Prostate gland (tissue), 2 donors: ENCODE data around the gene CAB39. TPM values are rescaled to one million over a fixed set of nuclear protein-coding genes. Genes with fewer than 3 reads are reported as not detected.

Experiments
- DNase-seq: peaks from one replicate; pipeline ENCODE4 v3.0.0-alpha.2; 2019; ENCODE audit warnings: low spot score
- H3K27ac ChIP-seq, 2 donors: fragments of 200-600 bp; sonication (generic); 2 replicates each; pipeline ENCODE4 v1.5.1; 2017 to 2019
- H3K27me3 ChIP-seq: fragments of 200-600 bp; sonication (generic); replicated peaks from 2 replicates; pipeline ENCODE4 v1.5.1; 2019; ENCODE audit not compliant: insufficient read depth
- H3K36me3 ChIP-seq, 2 donors: fragments of 200-600 bp; sonication (generic); 1 replicate in 1 of 2; 2 replicates in 1 of 2; pipeline versions ENCODE4 v1.5.1 to v1.8.1; 2017 to 2019
- H3K4me1 ChIP-seq: fragments of 200-600 bp; sonication (generic); replicated peaks from 2 replicates; pipeline ENCODE4 v1.5.1; 2019
- H3K4me3 ChIP-seq, 2 donors: fragments of 200-600 bp; sonication (generic); 2 replicates each; pipeline ENCODE4 v1.5.1; 2017 to 2019
- H3K9me3 ChIP-seq: fragments of 200-600 bp; sonication (generic); 2 replicates; pipeline ENCODE4 v1.5.1; 2017
- POLR2A ChIP-seq: fragments of 450-650 bp; IDR thresholded peaks from one replicate; pipeline ENCODE4 v1.6.1; 2016; ENCODE audit warnings: antibody characterized with exemption, mild to moderate bottlenecking
- POLR2AphosphoS5 ChIP-seq: sonication (generic); formaldehyde crosslinking; IDR thresholded peaks from one replicate; pipeline ENCODE4 v1.6.1; 2017; ENCODE audit warnings: antibody characterized with exemption
- WGBS: methylation state at CpG from one replicate; pipeline ENCODE4 v1.1.5; 2018; 5-methylcytosine and 5-hydroxymethylcytosine counted together
- intact Hi-C: fragments of 100-400 bp; cut with DNase I; formaldehyde crosslinking; loops from one replicate; pipeline ENCODE4 v1.14.2; 2022
- total RNA-seq, 2 donors: library from RNA; depleted of rRNA; stranded (reverse); fragments of >200 nt; gene quantifications; one replicate each; pipeline ENCODE4 v1.1.0, GENCODE V29; 2016
- TF ChIP-seq, protein P1 (sequence below), 4 experiments: fragments of 200-600 bp in 2 of 4; fragments of 450-650 bp in 2 of 4; sonication (generic) in 2 of 4; IDR thresholded peaks; 1 replicate in 3 of 4; 2 replicates in 1 of 4; pipeline ENCODE4 v1.5.1; 2016 to 2019; ENCODE audit warnings: antibody characterized with exemption in 4 of 4, mild to moderate bottlenecking in 2 of 4, moderate library complexity in 2 of 4

The CAB39 gene
- total RNA-seq, 2 donors from 2014 or later: 75.4 to 105 TPM

DNA sequence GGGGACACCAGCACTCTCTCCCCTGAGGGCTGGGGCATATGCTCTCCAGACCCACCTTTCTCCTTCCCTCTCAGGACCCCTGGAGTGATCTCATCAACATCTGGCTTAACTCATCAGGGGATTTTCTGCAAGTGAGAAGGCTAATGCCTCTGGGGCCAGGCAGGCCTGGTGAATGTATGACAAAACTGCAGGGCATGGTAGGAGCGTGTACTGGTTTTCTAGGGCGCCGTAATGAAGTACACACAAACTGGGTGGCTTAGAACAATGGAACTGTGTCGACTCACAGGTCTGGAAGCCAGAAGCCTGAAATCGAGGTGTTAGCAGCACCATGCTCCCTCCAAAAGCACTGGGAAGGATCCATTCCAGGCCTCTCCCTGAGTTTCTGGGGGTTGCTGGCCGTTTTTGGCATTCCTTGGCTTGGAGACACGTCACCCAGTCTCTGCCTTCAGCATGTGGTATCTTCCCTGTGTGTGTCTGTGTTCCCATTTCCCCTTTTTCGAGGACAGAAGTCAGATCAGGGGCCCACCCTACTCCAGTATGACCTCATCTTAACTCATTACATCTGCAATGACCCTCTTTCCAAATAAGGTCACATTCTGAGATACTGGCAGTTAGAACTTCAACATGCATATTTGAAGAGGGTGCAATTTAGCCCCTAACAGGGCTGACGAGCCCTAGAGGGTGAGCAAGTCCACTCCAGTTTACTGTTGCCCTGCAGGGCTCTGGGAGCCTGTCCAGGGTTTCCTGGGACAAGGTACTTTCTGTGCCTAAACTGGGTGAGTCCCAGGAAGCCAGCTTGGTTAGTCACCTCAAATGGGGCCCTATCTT, 45.5 kb upstream of the CAB39 start:
- intact Hi-C loops: no loop called here
- H3K36me3 ChIP-seq: no peaks in the 10 kb centered on the region
- no peaks in the 10 kb centered on the region for H3K27me3 ChIP-seq
- WGBS: 72% methylated on average over 9 of the region's 9 CpGs
- no peak for DNase-seq
- no peaks in the 10 kb centered on the region for H3K9me3 ChIP-seq
- no peaks in the 10 kb centered on the region for H3K4me1 ChIP-seq
- no peak overlapping the region for H3K27ac ChIP-seq
- no peak for TF ChIP-seq POLR2AphosphoS5
- TF ChIP-seq, protein P1, sequence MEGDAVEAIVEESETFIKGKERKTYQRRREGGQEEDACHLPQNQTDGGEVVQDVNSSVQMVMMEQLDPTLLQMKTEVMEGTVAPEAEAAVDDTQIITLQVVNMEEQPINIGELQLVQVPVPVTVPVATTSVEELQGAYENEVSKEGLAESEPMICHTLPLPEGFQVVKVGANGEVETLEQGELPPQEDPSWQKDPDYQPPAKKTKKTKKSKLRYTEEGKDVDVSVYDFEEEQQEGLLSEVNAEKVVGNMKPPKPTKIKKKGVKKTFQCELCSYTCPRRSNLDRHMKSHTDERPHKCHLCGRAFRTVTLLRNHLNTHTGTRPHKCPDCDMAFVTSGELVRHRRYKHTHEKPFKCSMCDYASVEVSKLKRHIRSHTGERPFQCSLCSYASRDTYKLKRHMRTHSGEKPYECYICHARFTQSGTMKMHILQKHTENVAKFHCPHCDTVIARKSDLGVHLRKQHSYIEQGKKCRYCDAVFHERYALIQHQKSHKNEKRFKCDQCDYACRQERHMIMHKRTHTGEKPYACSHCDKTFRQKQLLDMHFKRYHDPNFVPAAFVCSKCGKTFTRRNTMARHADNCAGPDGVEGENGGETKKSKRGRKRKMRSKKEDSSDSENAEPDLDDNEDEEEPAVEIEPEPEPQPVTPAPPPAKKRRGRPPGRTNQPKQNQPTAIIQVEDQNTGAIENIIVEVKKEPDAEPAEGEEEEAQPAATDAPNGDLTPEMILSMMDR (IDR thresholded peaks at IDR 0.05): no peak
- TF ChIP-seq POLR2A: no peak
- H3K4me3 ChIP-seq: no peak overlapping the region

DNA sequence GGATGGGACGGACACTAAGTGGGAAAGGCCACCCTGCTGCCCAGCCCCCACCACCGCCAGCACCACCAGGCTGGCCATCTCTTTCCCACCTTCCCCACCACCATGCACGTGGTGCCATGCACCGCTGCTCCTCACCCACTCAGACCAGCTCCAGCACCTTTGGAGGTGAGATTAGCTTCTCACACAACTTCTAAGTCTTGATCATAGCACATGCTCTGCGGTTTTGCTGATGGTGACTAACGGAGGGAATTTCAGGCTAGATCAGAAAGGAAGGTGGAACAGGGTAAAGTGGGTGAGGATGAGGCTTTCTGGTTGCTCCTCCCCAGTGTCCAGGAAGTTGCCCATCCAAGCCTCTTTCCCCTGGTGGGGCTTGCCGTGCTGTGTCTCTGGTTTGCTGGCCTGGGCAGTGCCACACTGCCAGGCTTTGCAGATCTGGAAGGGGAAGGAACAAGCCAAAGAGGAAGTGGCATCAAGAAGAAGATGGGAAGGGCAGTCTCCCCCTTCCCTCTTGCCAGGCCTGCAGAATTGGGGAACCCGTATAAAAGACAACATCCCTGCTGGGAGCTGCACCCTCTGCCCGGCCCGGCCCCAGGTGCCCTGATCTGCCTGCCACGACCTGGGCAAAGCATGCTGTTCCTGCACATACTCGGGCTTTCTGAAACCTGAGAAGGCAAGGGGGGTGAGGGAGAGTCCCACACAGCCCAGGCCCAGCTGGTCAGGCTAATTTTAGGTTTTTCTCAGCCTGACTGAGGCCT, 44.3 kb upstream of the CAB39 start:
- intact Hi-C loops: no loop called here
- no peak overlapping the region for H3K27ac ChIP-seq
- no peaks in the 10 kb centered on the region for H3K36me3 ChIP-seq
- H3K27me3 ChIP-seq: no peaks in the 10 kb centered on the region
- no peak for TF ChIP-seq POLR2A
- TF ChIP-seq POLR2AphosphoS5: no peak
- TF ChIP-seq, protein P1 (IDR thresholded peaks at IDR 0.05): no peak
- H3K4me3 ChIP-seq: no peak overlapping the region
- WGBS: 57% methylated on average over 12 of the region's 12 CpGs
- no peak for DNase-seq
- no peaks in the 10 kb centered on the region for H3K9me3 ChIP-seq
- no peaks in the 10 kb centered on the region for H3K4me1 ChIP-seq

DNA sequence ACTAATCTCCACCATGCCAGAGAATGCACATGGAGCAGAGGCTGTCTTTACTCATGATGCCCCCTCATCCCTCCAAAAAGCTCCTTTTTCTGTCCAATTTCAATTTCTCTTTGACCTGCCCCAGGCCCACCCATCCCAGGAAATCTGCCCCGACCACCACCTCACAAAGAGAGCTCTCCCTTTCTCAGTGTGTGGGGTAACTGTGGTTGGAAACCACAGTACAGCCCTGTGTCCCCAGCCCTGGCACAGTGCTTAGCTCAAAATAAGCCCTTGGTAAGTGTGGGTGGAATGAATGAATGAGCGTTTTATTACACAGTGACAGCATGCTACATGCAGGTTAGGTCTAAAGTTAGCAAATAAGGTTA, 43.7 kb upstream of the CAB39 start:
- intact Hi-C loops: no loop called here
- Histone ChIP-seq H3K4me1 (no peaks in the 10 kb centered on the region), H3K27me3 (no peaks in the 10 kb centered on the region), H3K27ac (no peak overlapping the region), H3K36me3 (no peaks in the 10 kb centered on the region), H3K4me3 (no peak overlapping the region), H3K9me3 (no peaks in the 10 kb centered on the region)
- no peak for TF ChIP-seq POLR2AphosphoS5
- no peak for TF ChIP-seq POLR2A
- TF ChIP-seq, protein P1 (IDR thresholded peaks at IDR 0.05): no peak
- WGBS: 74% methylated on average over 2 of the region's 2 CpGs
- no peak for DNase-seq

DNA sequence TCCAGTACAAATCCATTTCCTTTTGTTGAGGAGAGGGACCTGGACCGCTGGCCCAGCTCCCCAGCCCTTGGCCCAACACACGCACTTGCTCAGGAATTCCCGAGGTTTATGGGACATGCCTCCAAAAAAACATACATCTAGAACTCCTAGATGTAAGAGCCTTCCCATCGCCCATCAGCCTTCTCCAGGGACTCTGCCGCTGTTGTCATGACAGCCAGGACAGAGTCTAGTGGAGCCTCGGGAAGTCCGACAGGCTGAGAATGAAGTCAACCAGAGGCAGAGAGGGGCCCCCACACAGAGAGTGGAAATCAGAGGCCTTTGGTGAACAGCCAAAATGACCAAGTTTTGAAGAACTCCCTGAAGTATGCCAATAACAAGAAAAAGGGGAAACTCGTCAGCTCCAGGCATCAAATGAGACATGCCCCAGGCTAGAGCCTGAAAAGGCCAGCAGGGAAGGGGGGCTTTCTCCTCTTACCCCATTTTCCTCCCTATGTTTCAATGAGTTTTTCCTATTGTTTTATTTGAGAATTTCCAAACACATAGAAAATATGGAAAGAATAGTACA, 43.2 kb upstream of the CAB39 start:
- 88% methylated on average over 8 of the region's 8 CpGs for WGBS
- no peaks in the 10 kb centered on the region for H3K27me3 ChIP-seq
- H3K9me3 ChIP-seq: no peaks in the 10 kb centered on the region
- no peak overlapping the region for H3K27ac ChIP-seq
- no peaks in the 10 kb centered on the region for H3K36me3 ChIP-seq
- no peak for DNase-seq
- TF ChIP-seq, protein P1 (IDR thresholded peaks at IDR 0.05): no peak
- no peak for TF ChIP-seq POLR2A
- no peak for TF ChIP-seq POLR2AphosphoS5
- no peaks in the 10 kb centered on the region for H3K4me1 ChIP-seq
- no peak overlapping the region for H3K4me3 ChIP-seq
- intact Hi-C loops: no loop called here
